Suprapubic skin (tissue), 3 donors: Measurements from ENCODE around the gene HHAT.

ENCODE experiments used
- POLR2A ChIP-seq, 2 donors: fragments of 450-650 bp; IDR thresholded peaks; one replicate each; pipeline ENCODE4 v1.6.1; 2017; ENCODE audit warnings: antibody characterized with exemption in 2 of 2, mild to moderate bottlenecking in 2 of 2, moderate library complexity in 2 of 2
- TF ChIP-seq, protein P1 (sequence below), 2 donors: fragments of 200-600 bp in 1 of 2; fragments of 450-650 bp in 1 of 2; sonication (generic) in 1 of 2; IDR thresholded peaks; one replicate each; pipeline ENCODE4 v1.5.1; 2016 to 2019; ENCODE audit warnings: antibody characterized with exemption in 2 of 2, mild to moderate bottlenecking in 1 of 2, moderate library complexity in 1 of 2

DNA sequence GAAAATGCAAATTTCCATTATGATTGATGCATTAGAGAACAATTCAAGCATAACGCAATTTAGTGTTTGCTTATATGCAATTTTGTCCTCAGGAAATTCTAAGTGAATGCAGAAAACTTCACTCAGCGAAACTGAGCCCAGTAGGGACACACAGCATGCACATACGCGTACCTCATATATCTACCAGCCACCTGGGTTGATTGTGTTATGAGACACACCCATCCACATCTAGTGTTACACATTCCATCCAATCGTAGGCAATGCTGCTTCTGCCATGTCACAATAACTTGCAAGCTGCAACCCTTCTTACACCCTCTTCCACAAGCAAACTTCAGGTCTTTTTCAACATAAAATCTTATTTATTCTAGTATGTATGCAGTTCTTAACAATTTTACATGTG lies 312.9 kb downstream of the HHAT start:
- TF ChIP-seq, protein P1, sequence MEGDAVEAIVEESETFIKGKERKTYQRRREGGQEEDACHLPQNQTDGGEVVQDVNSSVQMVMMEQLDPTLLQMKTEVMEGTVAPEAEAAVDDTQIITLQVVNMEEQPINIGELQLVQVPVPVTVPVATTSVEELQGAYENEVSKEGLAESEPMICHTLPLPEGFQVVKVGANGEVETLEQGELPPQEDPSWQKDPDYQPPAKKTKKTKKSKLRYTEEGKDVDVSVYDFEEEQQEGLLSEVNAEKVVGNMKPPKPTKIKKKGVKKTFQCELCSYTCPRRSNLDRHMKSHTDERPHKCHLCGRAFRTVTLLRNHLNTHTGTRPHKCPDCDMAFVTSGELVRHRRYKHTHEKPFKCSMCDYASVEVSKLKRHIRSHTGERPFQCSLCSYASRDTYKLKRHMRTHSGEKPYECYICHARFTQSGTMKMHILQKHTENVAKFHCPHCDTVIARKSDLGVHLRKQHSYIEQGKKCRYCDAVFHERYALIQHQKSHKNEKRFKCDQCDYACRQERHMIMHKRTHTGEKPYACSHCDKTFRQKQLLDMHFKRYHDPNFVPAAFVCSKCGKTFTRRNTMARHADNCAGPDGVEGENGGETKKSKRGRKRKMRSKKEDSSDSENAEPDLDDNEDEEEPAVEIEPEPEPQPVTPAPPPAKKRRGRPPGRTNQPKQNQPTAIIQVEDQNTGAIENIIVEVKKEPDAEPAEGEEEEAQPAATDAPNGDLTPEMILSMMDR (IDR thresholded peaks at IDR 0.05) = no peak
- TF ChIP-seq POLR2A (IDR thresholded peaks at IDR 0.05) = no peak
